ENCODE measurements around the gene MICAL2. TPM values are rescaled to one million over a fixed set of nuclear protein-coding genes. Genes with fewer than 3 reads are reported as not detected.

MICAL2 gene
- total RNA-seq, 1 donor from 2014 or later: 10.0 TPM

GRCh38 chr11:12094872-12095800 is 15.3 kb upstream of the MICAL2 start:
- Mint-ChIP-seq H3K4me3 (ENCODE audit: low read depth) (no peak overlapping the region), H3K27me3 (peaks cover 5% of the 10 kb centered on the region), H3K27ac (no peak overlapping the region), H3K9me3 (ENCODE audit: low read depth) (peaks cover 3% of the 10 kb centered on the region), H3K4me1 (ENCODE audit: low read depth) (peaks cover 26% of the 10 kb centered on the region), H3K36me3 (ENCODE audit: insufficient read depth) (no peaks in the 10 kb centered on the region)
- no peak for TF ChIP-seq CTCF (IDR thresholded peaks at IDR 0.05; ENCODE audit: unreplicated experiment)
- no peak for DNase-seq (ENCODE audit: low spot score, unreplicated experiment)

GRCh38 chr11:12097219-12097618 is 13.2 kb upstream of the MICAL2 start:
- Mint-ChIP-seq H3K36me3 (ENCODE audit: insufficient read depth) (no peaks in the 10 kb centered on the region), H3K4me3 (ENCODE audit: low read depth) (no peak overlapping the region), H3K27ac (no peak overlapping the region)

GRCh38 chr11:12098601-12099000 is 11.8 kb upstream of the MICAL2 start:
- TF ChIP-seq CTCF (IDR thresholded peaks at IDR 0.05; ENCODE audit: unreplicated experiment): no peak
- DNase-seq (ENCODE audit: low spot score, unreplicated experiment): no peak
- no peak overlapping the region for H3K4me3 Mint-ChIP-seq (ENCODE audit: low read depth)
- no peaks in the 10 kb centered on the region for H3K36me3 Mint-ChIP-seq (ENCODE audit: insufficient read depth)
- peaks cover 15% of the 10 kb centered on the region for H3K4me1 Mint-ChIP-seq (ENCODE audit: low read depth)
- peaks cover 19% of the 10 kb centered on the region for H3K27me3 Mint-ChIP-seq
- no peak overlapping the region for H3K27ac Mint-ChIP-seq
- H3K9me3 Mint-ChIP-seq (ENCODE audit: low read depth): no peaks in the 10 kb centered on the region

More at GRCh38 chr11:12097219-12097618, 13.2 kb upstream of the MICAL2 start:
- Mint-ChIP-seq H3K9me3 (ENCODE audit: low read depth) (no peaks in the 10 kb centered on the region), H3K4me1 (ENCODE audit: low read depth) (peaks cover 20% of the 10 kb centered on the region), H3K27me3 (peaks cover 14% of the 10 kb centered on the region)
- DNase-seq (ENCODE audit: low spot score, unreplicated experiment): no peak
- TF ChIP-seq CTCF (IDR thresholded peaks at IDR 0.05; ENCODE audit: unreplicated experiment): no peak

GRCh38 chr11:12099132-12099873 is 11.1 kb upstream of the MICAL2 start:
- no peaks in the 10 kb centered on the region for H3K36me3 Mint-ChIP-seq (ENCODE audit: insufficient read depth)
- peak; percentile 9 for TF ChIP-seq CTCF (IDR thresholded peaks at IDR 0.05; ENCODE audit: unreplicated experiment)
- H3K4me1 Mint-ChIP-seq (ENCODE audit: low read depth): peaks cover 15% of the 10 kb centered on the region
- no peak overlapping the region for H3K27ac Mint-ChIP-seq
- DNase-seq (ENCODE audit: low spot score, unreplicated experiment): no peak
- no peak overlapping the region for H3K4me3 Mint-ChIP-seq (ENCODE audit: low read depth)
- H3K9me3 Mint-ChIP-seq (ENCODE audit: low read depth): no peaks in the 10 kb centered on the region
- peaks cover 25% of the 10 kb centered on the region for H3K27me3 Mint-ChIP-seq

GRCh38 chr11:12100429-12100828 is 10.0 kb upstream of the MICAL2 start:
- H3K4me1 Mint-ChIP-seq (ENCODE audit: low read depth): peaks cover 12% of the 10 kb centered on the region
- no peaks in the 10 kb centered on the region for H3K9me3 Mint-ChIP-seq (ENCODE audit: low read depth)
- H3K4me3 Mint-ChIP-seq (ENCODE audit: low read depth): no peak overlapping the region
- no peak overlapping the region for H3K27ac Mint-ChIP-seq
- no peaks in the 10 kb centered on the region for H3K36me3 Mint-ChIP-seq (ENCODE audit: insufficient read depth)
- peaks cover 36% of the 10 kb centered on the region for H3K27me3 Mint-ChIP-seq
- no peak for TF ChIP-seq CTCF (IDR thresholded peaks at IDR 0.05; ENCODE audit: unreplicated experiment)
- no peak for DNase-seq (ENCODE audit: low spot score, unreplicated experiment)
